ENCODE results near the gene KRT85. TPM values are rescaled to one million over a fixed set of nuclear protein-coding genes. Genes with fewer than 3 reads are reported as not detected.

KRT85 gene
- total RNA-seq, 4 donors from 2014 or later: not detected

- no peaks in the 10 kb centered on the region for H3K9me3 ChIP-seq
- no peak for DNase-seq (ENCODE audit: extremely low spot score)
- H3K36me3 ChIP-seq: no peaks in the 10 kb centered on the region
- H3K27ac ChIP-seq (replicated peaks in 1 of 4): no peak overlapping the region
- H3K27me3 ChIP-seq: peaks cover 0 to 32% (median 0%) of the 10 kb centered on the region in 4 donors
- WGBS: 76% methylated on average over 4 of the region's 4 CpGs
- H3K4me3 ChIP-seq: no peak overlapping the region
- peaks cover 0 to 4% (median 0%) of the 10 kb centered on the region in 4 donors for H3K4me1 ChIP-seq
- intact Hi-C loops (cut with DNase I): no loop called here
- TF ChIP-seq CTCF (IDR thresholded peaks at IDR 0.05) (no peak), POLR2A (IDR thresholded peaks at IDR 0.05; ENCODE audit: low read depth) (no peak), POLR2AphosphoS5 (IDR thresholded peaks at IDR 0.05) (no peak)
Observed at GRCh38 chr12:52321418-52321817, 45.9 kb downstream of the KRT85 start.

GRCh38 chr12:52320784-52321400 lies 46.4 kb downstream of the KRT85 start, which contains the start of gene KRT83:
Gene KRT83 (minus strand): TSS chr12:52321398. CDS start chr12:52321335, 63 bp downstream.
- H3K9me3 ChIP-seq: no peaks in the 10 kb centered on the region
- TF ChIP-seq EP300 (IDR thresholded peaks at IDR 0.05): no peak
- TF ChIP-seq POLR2AphosphoS5 (IDR thresholded peaks at IDR 0.05): no peak
- no peak for TF ChIP-seq CTCF (IDR thresholded peaks at IDR 0.05)
- TF ChIP-seq POLR2A (IDR thresholded peaks at IDR 0.05; ENCODE audit: low read depth): no peak
- H3K27me3 ChIP-seq: peaks cover 0 to 32% (median 0%) of the 10 kb centered on the region in 4 donors
- H3K36me3 ChIP-seq: no peaks in the 10 kb centered on the region
- H3K4me1 ChIP-seq: peaks cover 0 to 4% (median 0%) of the 10 kb centered on the region in 4 donors
- intact Hi-C loops (cut with DNase I): no loop called here
- WGBS: 62% methylated on average over 32 of the region's 35 CpGs
- no peak within 1 kb of the TSS for H3K27ac ChIP-seq (replicated peaks in 1 of 4)
- H3K4me3 ChIP-seq: no peak within 1 kb of the TSS
- no peak for DNase-seq (ENCODE audit: extremely low spot score)

- Histone ChIP-seq H3K36me3 (no peaks in the 10 kb centered on the region), H3K27me3 (peaks cover 0 to 37% (median 0%) of the 10 kb centered on the region in 4 donors)
- DNase-seq (ENCODE audit: extremely low spot score): no peak
Observed at GRCh38 chr12:52319097-52319496, 48.2 kb downstream of the KRT85 start.

GRCh38 chr12:52318241-52318990 lies 48.9 kb downstream of the KRT85 start:
- peaks cover 0 to 4% (median 0%) of the 10 kb centered on the region in 4 donors for H3K4me1 ChIP-seq
- intact Hi-C loops (cut with DNase I): no loop called here
- no peaks in the 10 kb centered on the region for H3K9me3 ChIP-seq
- H3K27me3 ChIP-seq: peaks cover 0 to 37% (median 0%) of the 10 kb centered on the region in 4 donors
- no peak overlapping the region for H3K4me3 ChIP-seq
- DNase-seq (ENCODE audit: extremely low spot score): no peak
- TF ChIP-seq EP300 (IDR thresholded peaks at IDR 0.05) (no peak), POLR2AphosphoS5 (IDR thresholded peaks at IDR 0.05) (no peak), POLR2A (IDR thresholded peaks at IDR 0.05; ENCODE audit: low read depth) (no peak), CTCF (IDR thresholded peaks at IDR 0.05) (no peak)
- 93% methylated on average over 11 of the region's 11 CpGs for WGBS
- no peak overlapping the region for H3K27ac ChIP-seq (replicated peaks in 1 of 4)
- no peaks in the 10 kb centered on the region for H3K36me3 ChIP-seq

More at GRCh38 chr12:52319097-52319496, 48.2 kb downstream of the KRT85 start:
- peaks cover 0 to 4% (median 0%) of the 10 kb centered on the region in 4 donors for H3K4me1 ChIP-seq
- H3K9me3 ChIP-seq: no peaks in the 10 kb centered on the region
- WGBS: 78% methylated on average over 11 of the region's 11 CpGs
- intact Hi-C loops (cut with DNase I): no loop called here
- no peak overlapping the region for H3K4me3 ChIP-seq
- TF ChIP-seq POLR2AphosphoS5 (IDR thresholded peaks at IDR 0.05) (no peak), CTCF (IDR thresholded peaks at IDR 0.05) (no peak), EP300 (IDR thresholded peaks at IDR 0.05) (no peak), POLR2A (IDR thresholded peaks at IDR 0.05; ENCODE audit: low read depth) (no peak)
- H3K27ac ChIP-seq (replicated peaks in 1 of 4): no peak overlapping the region

All from esophagus muscularis mucosa (tissue), 4 donors.